BJ (cell line): ENCODE results near the gene IARS1. TPM values are rescaled to one million over a fixed set of nuclear protein-coding genes. Genes with fewer than 3 reads are reported as not detected.

Source experiments
- CTCF ChIA-PET: fragments of 350-600 bp; formaldehyde crosslinking; extraction: SDS; loops from one replicate; lab custom pipeline; 2021; ENCODE audit warnings: antibody characterized with exemption, inconsistent platforms; lab: Yijun Ruan, JAX
- POLR2A ChIA-PET: fragments of 300-600 bp; sonication (Branson Sonifier 250); formaldehyde crosslinking; extraction: SDS; loops from one replicate; lab custom pipeline; 2021; ENCODE audit warnings: antibody characterized with exemption; lab: Charles Lee
- DNase-seq: peaks from one replicate; pipeline ENCODE4 v3.0.0-alpha.2; 2011; ENCODE audit warnings: low read depth
- H3K27me3 ChIP-seq: 2 replicates; pipeline ENCODE4 v1.6.0; 2011; ENCODE audit warnings: low read length; ENCODE audit not compliant: control insufficient read depth, insufficient read depth
- H3K36me3 ChIP-seq: 2 replicates; pipeline ENCODE4 v1.5.1; 2011; ENCODE audit warnings: low read length; ENCODE audit not compliant: control insufficient read depth, insufficient read depth
- H3K4me3 ChIP-seq: 2 replicates; pipeline ENCODE4 v1.5.1; 2011; ENCODE audit warnings: low read depth, mild to moderate bottlenecking, control low read depth, low read length
- polyA plus RNA-seq: library from polyadenylated mRNA; depleted of rRNA; stranded (reverse); fragments of >200 nt; gene quantifications from 2 replicates; pipeline ENCODE4 v1.2.3, GENCODE V29; 2011; rRNA removed
- small RNA-seq: library from RNA; depleted of rRNA; stranded (forward); fragments of <200 nt; gene quantifications from one replicate; pipeline ENCODE3, GENCODE V24; 2012; ENCODE audit warnings: low replicate concordance, low read depth; ENCODE audit not compliant: insufficient read length
- TF ChIP-seq, protein P1 (sequence below): IDR thresholded peaks from 2 replicates; pipeline ENCODE4 v1.5.1; 2011; ENCODE audit warnings: low read depth, mild to moderate bottlenecking, control low read depth, inconsistent platforms, low read length, moderate library complexity; ENCODE audit not compliant: insufficient read depth

Gene IARS1
- polyA plus RNA-seq, 1 experiment = 117 TPM

DNA sequence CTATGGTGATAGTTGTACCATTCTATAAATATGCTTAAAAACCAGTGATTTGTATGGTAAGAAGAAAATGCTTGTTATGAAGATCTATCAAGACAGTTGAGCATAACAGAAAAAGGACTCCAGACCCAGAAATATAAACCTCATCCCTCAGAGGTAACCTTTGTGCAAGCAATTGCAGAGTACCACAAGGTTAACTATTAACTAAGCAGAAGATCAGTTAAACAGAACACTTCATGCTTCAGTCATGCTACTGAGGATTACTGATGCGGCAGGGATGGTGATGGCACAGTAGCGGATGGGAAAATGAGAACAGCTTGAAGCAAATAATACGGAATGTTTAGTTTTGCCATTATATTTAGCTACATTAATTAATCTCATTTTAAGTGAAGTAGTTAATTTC, 45.5 kb downstream of the IARS1 start:
- no peaks in the 10 kb centered on the region for H3K27me3 ChIP-seq
- ChIA-PET CTCF (interaction anchor here (0.6 to 18.5 kb wide), 2 partner anchors 30 to 109 kb away, joined by 3 to 375 read pairs; no protein-coding TSS in a partner anchor), POLR2A (no interaction called here)
- H3K4me3 ChIP-seq = no peak overlapping the region
- no peak for DNase-seq
- TF ChIP-seq, protein P1, sequence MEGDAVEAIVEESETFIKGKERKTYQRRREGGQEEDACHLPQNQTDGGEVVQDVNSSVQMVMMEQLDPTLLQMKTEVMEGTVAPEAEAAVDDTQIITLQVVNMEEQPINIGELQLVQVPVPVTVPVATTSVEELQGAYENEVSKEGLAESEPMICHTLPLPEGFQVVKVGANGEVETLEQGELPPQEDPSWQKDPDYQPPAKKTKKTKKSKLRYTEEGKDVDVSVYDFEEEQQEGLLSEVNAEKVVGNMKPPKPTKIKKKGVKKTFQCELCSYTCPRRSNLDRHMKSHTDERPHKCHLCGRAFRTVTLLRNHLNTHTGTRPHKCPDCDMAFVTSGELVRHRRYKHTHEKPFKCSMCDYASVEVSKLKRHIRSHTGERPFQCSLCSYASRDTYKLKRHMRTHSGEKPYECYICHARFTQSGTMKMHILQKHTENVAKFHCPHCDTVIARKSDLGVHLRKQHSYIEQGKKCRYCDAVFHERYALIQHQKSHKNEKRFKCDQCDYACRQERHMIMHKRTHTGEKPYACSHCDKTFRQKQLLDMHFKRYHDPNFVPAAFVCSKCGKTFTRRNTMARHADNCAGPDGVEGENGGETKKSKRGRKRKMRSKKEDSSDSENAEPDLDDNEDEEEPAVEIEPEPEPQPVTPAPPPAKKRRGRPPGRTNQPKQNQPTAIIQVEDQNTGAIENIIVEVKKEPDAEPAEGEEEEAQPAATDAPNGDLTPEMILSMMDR = no peak
- peaks cover 20% of the 10 kb centered on the region for H3K36me3 ChIP-seq

DNA sequence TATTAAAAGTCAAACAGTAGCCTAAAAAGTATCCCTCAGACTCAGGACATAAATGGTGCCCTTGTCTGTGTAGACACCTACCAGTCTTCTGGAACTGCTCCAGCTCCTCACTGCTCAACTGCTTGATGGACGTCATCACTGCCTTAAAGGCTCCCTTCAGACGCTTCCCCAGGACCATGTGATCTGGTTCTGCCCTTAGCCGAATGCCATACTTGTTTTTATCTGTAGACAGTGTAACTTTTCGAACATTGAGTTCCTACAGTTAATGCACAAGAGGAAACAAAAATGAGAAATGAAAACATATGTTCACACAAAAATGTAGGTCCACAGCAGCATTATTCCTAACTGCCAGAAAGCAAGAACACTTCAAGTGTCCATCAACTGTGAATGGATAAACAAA, 46.2 kb downstream of the IARS1 start:
- no peaks in the 10 kb centered on the region for H3K27me3 ChIP-seq
- peaks cover 22% of the 10 kb centered on the region for H3K36me3 ChIP-seq
- ChIA-PET POLR2A (no interaction called here), CTCF (interaction anchor here (18.5 kb wide), 1 partner anchor 108 kb away, joined by 375 read pairs; no protein-coding TSS in a partner anchor)
- no peak overlapping the region for H3K4me3 ChIP-seq
- DNase-seq = no peak
- TF ChIP-seq, protein P1 = no peak

DNA sequence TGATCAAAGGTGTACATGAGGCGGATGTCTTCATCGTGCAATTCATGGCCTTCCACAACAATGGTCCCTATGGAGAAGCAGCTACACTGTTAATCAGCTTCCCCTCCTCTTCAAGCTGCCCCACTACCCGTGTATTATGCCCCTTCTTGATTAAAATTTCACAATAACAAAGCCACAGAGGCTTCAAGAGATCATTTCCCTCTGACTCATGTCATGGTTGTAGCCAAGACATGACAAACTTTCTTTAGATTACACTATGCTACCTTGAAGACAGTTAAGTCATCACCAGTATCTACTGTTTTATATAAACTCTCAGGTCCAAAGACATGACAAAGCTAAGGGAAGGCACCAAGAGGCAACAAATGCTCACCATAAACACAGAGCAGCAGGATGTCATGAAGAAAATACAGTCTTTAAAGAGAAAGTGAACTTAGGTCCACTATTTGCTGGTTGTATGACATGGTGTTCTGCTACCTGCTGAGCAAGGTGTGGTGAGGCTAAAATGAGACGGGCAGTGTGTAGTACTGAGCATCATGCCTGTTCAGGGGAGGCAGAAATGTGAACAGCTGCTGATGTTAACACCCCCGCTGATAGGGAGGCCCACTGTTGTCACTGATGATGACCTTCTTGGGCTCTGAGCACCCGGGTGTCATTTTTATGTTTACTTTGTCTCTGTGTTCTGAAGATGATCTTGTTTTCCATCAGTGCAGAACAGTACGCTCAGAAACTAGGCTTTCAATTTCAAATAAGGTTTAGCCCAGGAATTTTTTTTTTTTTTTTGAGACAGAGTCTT, 48.3 kb downstream of the IARS1 start:
- Histone ChIP-seq H3K4me3 (no peak overlapping the region), H3K27me3 (no peaks in the 10 kb centered on the region), H3K36me3 (peaks cover 19% of the 10 kb centered on the region)
- ChIA-PET POLR2A (no interaction called here), CTCF (interaction anchor here (1.1 to 18.5 kb wide), 6 partner anchors 11 to 106 kb away, joined by 4 to 375 read pairs (median 5); no protein-coding TSS in a partner anchor)
- TF ChIP-seq, protein P1 = no peak
- DNase-seq = peak; percentile 42

Small RNA genes within 50 kb of the gene (small RNA-seq; reads per million reads assigned to genes)
- gene MIR3651 = not detected
- not detected for gene SNORA84

Other genes starting within 250 kb of the IARS1 start
- gene SPTLC1, start 178.3 kb downstream of the IARS1 start, polyA plus RNA-seq = 102 and 120 TPM in 2 replicates
- 8.8 and 17.3 TPM in 2 replicates for gene NOL8, start 31.7 kb upstream of the IARS1 start, polyA plus RNA-seq
- gene CENPP, start 32.3 kb upstream of the IARS1 start, polyA plus RNA-seq = 1.3 and 2.3 TPM in 2 replicates
- gene OGN, start 110.9 kb upstream of the IARS1 start, polyA plus RNA-seq = 0.02 TPM in 1 of 2 replicates, not detected in the other
- 0.10 and 0.21 TPM in 2 replicates for gene OMD, start 130.8 kb upstream of the IARS1 start, polyA plus RNA-seq
- gene ASPN, start 188.8 kb upstream of the IARS1 start, polyA plus RNA-seq = 3.4 and 8.2 TPM in 2 replicates
- gene ECM2, start 242.3 kb upstream of the IARS1 start, polyA plus RNA-seq = 1.9 and 2.9 TPM in 2 replicates